Right atrium auricular region (tissue), 2 donors: ENCODE measurements around the gene NELFB. TPM values are rescaled to one million over a fixed set of nuclear protein-coding genes. Genes with fewer than 3 reads are reported as not detected.

Experiments
- DNase-seq: peaks from one replicate; pipeline ENCODE4 v3.0.0-alpha.2; 2019; ENCODE audit warnings: low spot score
- H3K27ac ChIP-seq, 2 donors: fragments of 200-600 bp; sonication (generic); 1 replicate in 1 of 2; 2 replicates in 1 of 2; pipeline ENCODE4 v1.5.1; 2016 to 2019
- H3K27me3 ChIP-seq, 2 donors: fragments of 200-600 bp; sonication (generic); one replicate each; pipeline versions ENCODE4 v1.5.1 to v1.6.0; 2017 to 2019
- H3K36me3 ChIP-seq: fragments of 200-600 bp; sonication (generic); one replicate; pipeline ENCODE4 v1.5.1; 2016
- H3K4me1 ChIP-seq, 2 donors: fragments of 200-600 bp; sonication (generic); one replicate each; pipeline versions ENCODE4 v1.5.1 to v1.6.0; 2017 to 2019
- H3K4me3 ChIP-seq, 2 donors: fragments of 200-600 bp; sonication (generic); 1 replicate in 1 of 2; 2 replicates in 1 of 2; pipeline ENCODE4 v1.5.1; 2017 to 2019; ENCODE audit warnings: mild to moderate bottlenecking in 1 of 2, moderate library complexity in 1 of 2
- H3K9me3 ChIP-seq, 2 donors: fragments of 200-600 bp; sonication (generic); one replicate each; pipeline ENCODE4 v1.5.1; 2019
- total RNA-seq, 2 donors: library from RNA; depleted of rRNA; stranded (reverse); fragments of >200 nt; gene quantifications; one replicate each; pipeline ENCODE4 v1.1.0, GENCODE V29; 2016
- TF ChIP-seq, protein P1 (sequence below), 2 donors: fragments of 200-600 bp; sonication (generic); IDR thresholded peaks; one replicate each; pipeline ENCODE4 v1.5.1; 2019; ENCODE audit warnings: antibody characterized with exemption in 2 of 2

Gene NELFB
- total RNA-seq, 2 donors from 2014 or later = 30.0 to 38.0 TPM

DNA sequence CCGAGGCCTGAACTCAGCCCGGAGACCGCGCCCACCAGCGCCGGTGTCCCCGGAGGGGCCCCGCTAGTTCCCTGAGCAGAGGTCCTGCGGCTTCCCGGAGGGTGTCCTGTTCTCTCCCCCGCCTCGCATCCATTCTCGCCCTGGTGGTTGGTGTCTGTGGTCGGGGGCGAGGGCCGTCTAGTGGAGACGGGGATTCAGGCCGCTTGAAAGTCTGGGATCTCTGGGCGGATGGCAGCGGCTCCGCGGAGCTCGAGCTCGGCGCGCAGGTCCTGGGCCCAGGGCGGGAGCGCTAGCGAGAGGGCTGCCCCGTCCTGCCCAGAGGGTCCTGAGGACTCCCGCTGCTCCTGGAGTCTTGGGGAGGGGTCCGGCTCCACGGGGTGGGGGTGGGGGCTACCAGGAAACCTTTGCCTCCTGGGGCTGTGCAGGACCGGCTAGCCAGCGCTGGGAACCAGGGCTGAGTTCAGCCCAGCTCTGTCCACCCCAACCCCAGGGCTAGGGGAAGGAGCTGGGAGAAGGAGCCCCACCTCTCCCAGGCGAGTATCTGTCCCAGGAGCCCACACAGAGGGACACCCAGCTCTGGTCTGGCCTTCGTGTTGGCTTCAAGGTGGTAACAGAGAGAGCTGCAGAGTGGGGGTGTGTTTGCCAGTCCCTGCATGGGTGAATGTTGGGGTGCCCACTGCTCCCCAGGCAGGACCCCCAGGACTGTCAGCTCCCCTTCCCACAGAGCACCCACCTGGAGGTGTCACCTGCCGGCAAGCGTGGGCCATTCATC is 26.4 kb downstream of the NELFB start:
- H3K27me3 ChIP-seq = no peaks in the 10 kb centered on the region

DNA sequence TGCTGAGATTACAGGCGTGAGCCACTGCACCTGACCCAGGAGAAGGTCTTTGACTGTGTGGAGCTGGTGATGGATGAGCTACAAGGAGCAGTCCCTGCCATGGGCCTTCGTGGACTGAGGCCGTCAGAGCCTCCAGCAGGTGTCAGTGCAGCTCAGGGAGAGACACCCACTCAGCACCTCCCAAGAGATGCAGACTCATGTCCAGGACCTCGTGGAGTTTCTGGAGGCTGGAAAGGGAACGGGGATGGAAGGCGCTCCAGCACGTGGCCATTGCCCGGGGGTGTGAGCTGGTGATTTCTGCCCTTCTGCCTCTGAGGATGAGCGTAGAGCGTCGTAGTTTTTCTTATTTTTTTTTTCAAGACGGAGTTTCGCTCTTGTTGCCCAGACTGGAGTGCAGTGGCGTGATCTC is 31.9 kb downstream of the NELFB start:
- Histone ChIP-seq H3K4me1 (no peaks in the 10 kb centered on the region), H3K4me3 (no peak overlapping the region), H3K27ac (no peak overlapping the region), H3K9me3 (no peaks in the 10 kb centered on the region), H3K27me3 (no peaks in the 10 kb centered on the region), H3K36me3 (no peaks in the 10 kb centered on the region)
- no peak for DNase-seq
- TF ChIP-seq, protein P1, sequence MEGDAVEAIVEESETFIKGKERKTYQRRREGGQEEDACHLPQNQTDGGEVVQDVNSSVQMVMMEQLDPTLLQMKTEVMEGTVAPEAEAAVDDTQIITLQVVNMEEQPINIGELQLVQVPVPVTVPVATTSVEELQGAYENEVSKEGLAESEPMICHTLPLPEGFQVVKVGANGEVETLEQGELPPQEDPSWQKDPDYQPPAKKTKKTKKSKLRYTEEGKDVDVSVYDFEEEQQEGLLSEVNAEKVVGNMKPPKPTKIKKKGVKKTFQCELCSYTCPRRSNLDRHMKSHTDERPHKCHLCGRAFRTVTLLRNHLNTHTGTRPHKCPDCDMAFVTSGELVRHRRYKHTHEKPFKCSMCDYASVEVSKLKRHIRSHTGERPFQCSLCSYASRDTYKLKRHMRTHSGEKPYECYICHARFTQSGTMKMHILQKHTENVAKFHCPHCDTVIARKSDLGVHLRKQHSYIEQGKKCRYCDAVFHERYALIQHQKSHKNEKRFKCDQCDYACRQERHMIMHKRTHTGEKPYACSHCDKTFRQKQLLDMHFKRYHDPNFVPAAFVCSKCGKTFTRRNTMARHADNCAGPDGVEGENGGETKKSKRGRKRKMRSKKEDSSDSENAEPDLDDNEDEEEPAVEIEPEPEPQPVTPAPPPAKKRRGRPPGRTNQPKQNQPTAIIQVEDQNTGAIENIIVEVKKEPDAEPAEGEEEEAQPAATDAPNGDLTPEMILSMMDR (IDR thresholded peaks at IDR 0.05) = peak in 1 of 2 donors; percentile 62

More for the DNA sequence above, 26.4 kb downstream of the NELFB start:
- Histone ChIP-seq H3K9me3 (no peaks in the 10 kb centered on the region), H3K36me3 (no peaks in the 10 kb centered on the region), H3K4me3 (peak overlapping the region in 1 of 2 donors; percentile 25), H3K4me1 (peaks cover 0 to 33% of the 10 kb centered on the region in 2 donors), H3K27ac (no peak overlapping the region)
- TF ChIP-seq, protein P1 (IDR thresholded peaks at IDR 0.05) = no peak
- DNase-seq = no peak

DNA sequence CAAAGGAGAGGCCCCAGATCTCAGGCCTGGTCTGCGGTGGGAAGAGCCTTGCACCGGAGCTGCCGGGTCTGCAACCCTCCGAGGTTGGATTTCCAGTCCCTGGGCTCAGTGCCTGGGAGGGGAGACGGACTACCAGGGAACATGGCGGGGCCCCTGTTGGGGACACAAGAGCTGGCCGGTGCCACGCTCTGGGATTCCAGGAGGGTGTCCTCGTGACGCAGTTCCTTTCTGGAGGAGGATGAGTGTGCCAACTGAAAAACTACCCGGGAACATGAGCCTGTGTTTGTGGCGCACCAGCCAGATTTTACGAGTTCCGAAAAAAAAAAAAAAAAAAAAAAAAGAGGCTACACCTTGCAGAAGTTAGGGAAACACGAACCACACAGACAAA is 38.0 kb downstream of the NELFB start:
- Histone ChIP-seq H3K9me3 (peaks cover 0 to 4% of the 10 kb centered on the region in 2 donors), H3K4me3 (no peak overlapping the region), H3K27me3 (peaks cover 0 to 5% of the 10 kb centered on the region in 2 donors), H3K4me1 (peaks cover 0 to 29% of the 10 kb centered on the region in 2 donors), H3K36me3 (no peaks in the 10 kb centered on the region), H3K27ac (no peak overlapping the region)
- TF ChIP-seq, protein P1 (IDR thresholded peaks at IDR 0.05) = no peak
- no peak for DNase-seq

- H3K4me1 ChIP-seq = peaks cover 0 to 34% of the 10 kb centered on the region in 2 donors
- H3K36me3 ChIP-seq = no peaks in the 10 kb centered on the region
- no peak for DNase-seq
- peaks cover 0 to 5% of the 10 kb centered on the region in 2 donors for H3K27me3 ChIP-seq
- no peak overlapping the region for H3K4me3 ChIP-seq
- peaks cover 0 to 4% of the 10 kb centered on the region in 2 donors for H3K9me3 ChIP-seq
- H3K27ac ChIP-seq = no peak overlapping the region
- TF ChIP-seq, protein P1 (IDR thresholded peaks at IDR 0.05) = no peak
Measured at GRCh38 chr9:137293482-137294090, 38.5 kb downstream of the NELFB start.

GRCh38 chr9:137294091-137294680 is 39.1 kb downstream of the NELFB start:
- Histone ChIP-seq H3K4me3 (no peak overlapping the region), H3K36me3 (no peaks in the 10 kb centered on the region), H3K27me3 (peaks cover 0 to 5% of the 10 kb centered on the region in 2 donors), H3K9me3 (peaks cover 0 to 4% of the 10 kb centered on the region in 2 donors), H3K27ac (no peak overlapping the region), H3K4me1 (peaks cover 0 to 38% of the 10 kb centered on the region in 2 donors)
- DNase-seq = no peak
- TF ChIP-seq, protein P1 (IDR thresholded peaks at IDR 0.05) = no peak
